ENCODE results near the gene SIPA1L3.
"Not testable (repeated sequence)": the region's sequence is repeated elsewhere in the genome, so short reads cannot be mapped to it uniquely, and the experiment has no call there.

The SIPA1L3 gene, protein sequence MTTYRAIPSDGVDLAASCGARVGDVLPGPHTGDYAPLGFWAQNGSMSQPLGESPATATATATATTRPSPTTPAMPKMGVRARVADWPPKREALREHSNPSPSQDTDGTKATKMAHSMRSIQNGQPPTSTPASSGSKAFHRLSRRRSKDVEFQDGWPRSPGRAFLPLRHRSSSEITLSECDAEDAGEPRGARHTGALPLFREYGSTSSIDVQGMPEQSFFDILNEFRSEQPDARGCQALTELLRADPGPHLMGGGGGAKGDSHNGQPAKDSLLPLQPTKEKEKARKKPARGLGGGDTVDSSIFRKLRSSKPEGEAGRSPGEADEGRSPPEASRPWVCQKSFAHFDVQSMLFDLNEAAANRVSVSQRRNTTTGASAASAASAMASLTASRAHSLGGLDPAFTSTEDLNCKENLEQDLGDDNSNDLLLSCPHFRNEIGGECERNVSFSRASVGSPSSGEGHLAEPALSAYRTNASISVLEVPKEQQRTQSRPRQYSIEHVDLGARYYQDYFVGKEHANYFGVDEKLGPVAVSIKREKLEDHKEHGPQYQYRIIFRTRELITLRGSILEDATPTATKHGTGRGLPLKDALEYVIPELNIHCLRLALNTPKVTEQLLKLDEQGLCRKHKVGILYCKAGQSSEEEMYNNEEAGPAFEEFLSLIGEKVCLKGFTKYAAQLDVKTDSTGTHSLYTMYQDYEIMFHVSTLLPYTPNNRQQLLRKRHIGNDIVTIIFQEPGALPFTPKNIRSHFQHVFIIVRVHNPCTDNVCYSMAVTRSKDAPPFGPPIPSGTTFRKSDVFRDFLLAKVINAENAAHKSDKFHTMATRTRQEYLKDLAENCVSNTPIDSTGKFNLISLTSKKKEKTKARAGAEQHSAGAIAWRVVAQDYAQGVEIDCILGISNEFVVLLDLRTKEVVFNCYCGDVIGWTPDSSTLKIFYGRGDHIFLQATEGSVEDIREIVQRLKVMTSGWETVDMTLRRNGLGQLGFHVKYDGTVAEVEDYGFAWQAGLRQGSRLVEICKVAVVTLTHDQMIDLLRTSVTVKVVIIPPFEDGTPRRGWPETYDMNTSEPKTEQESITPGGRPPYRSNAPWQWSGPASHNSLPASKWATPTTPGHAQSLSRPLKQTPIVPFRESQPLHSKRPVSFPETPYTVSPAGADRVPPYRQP (N-terminal part only)

GRCh38 chr19:37906869-37907734, at the start of gene SIPA1L3:
SIPA1L3 (plus strand) TSS chr19:37907208; CDS start chr19:38081566, 174,358 bp downstream.
- FAIRE-seq, result no peak

DNA sequence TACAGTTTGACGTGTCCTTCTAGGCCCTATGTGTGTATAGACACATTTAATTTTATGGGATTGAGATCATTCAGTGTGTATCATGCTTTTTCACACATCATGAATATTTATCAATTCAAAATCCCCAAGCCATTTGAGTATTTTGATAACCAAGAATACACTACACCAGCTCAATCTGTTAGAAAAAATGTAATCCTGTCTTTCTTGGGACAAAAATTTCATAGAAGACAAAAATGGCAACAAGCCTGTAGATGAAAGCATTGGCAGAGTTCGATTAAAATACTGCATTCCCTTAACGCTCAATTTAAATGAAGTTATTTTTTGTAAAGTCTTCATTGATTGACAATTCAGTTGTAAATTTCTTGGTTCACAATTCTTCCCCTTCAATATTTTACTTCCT, 42.5 kb upstream of the SIPA1L3 start:
- FAIRE-seq, result no peak

- FAIRE-seq, result not testable (repeated sequence)
Measured at GRCh38 chr19:37865930-37866329, 41.1 kb upstream of the SIPA1L3 start.

GRCh38 chr19:37867831-37868230, 39.2 kb upstream of the SIPA1L3 start:
- no peak for FAIRE-seq

- no peak for FAIRE-seq
Measured at GRCh38 chr19:37869766-37870340, 37.2 kb upstream of the SIPA1L3 start.

- FAIRE-seq, result no peak
Measured at GRCh38 chr19:37872383-37872782, 34.6 kb upstream of the SIPA1L3 start.

- FAIRE-seq, result no peak
Measured at GRCh38 chr19:37874784-37875183, 32.2 kb upstream of the SIPA1L3 start.

GRCh38 chr19:37876032-37876431, 31.0 kb upstream of the SIPA1L3 start:
- no peak for FAIRE-seq

DNA sequence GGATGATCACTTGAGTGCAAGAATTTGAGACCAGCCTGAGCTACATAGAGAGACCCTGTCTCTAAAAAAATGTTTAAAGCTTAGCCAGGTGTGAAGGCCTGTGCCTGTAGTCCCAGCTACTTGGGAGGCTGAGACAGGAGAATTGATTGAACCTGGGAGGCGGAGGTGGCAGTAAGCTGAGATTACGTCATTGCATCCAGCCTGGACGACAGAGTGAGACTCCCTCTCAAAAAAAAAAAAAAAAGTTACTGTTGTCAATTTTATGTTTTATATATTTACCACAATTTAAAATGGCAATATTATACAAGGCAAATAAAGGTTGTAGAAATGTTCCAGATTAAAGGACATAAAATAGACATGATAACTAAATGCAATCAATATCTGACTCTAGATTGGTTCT, 29.9 kb upstream of the SIPA1L3 start:
- no peak for FAIRE-seq

DNA sequence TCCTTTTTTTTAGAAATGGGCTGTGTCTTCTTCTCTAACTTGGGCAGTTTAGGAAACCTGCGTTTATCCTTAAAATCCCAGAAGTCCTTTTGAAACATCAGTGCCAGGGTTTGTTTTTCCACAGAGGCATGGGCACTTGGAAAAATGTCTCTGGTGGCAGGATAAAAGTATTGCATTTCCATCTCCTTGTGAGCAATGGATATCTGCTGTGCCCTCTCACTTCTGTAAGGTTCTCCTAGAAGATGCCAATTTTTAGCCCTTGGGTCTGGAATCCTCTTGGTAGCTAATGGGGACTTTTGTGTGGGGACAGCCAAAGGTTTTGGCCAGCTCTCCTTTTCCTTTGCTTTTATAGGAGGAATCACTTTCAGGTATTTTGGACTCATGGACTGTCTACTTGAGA, 21.6 kb upstream of the SIPA1L3 start:
- FAIRE-seq, result no peak

DNA sequence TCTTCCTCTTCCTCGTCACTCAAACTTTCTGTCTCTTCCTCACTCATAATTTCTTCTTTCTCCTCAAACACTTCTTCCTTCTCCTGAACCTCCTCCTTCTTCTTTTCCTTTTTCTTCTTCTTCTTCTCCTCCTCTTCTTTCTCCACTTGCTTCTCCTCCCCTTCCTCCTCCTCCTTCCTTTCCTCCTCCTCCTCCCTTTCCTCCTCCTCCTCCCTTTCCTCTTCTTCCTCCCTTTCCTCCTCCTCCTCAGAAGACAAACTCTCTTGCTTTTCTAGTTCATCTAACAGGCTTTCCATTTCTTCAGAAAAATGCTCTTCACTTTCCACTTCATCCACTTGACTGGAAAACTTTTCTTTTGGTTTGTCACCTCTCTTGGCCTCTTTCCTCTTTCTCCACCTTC, 20.4 kb upstream of the SIPA1L3 start:
- FAIRE-seq, result no peak

DNA sequence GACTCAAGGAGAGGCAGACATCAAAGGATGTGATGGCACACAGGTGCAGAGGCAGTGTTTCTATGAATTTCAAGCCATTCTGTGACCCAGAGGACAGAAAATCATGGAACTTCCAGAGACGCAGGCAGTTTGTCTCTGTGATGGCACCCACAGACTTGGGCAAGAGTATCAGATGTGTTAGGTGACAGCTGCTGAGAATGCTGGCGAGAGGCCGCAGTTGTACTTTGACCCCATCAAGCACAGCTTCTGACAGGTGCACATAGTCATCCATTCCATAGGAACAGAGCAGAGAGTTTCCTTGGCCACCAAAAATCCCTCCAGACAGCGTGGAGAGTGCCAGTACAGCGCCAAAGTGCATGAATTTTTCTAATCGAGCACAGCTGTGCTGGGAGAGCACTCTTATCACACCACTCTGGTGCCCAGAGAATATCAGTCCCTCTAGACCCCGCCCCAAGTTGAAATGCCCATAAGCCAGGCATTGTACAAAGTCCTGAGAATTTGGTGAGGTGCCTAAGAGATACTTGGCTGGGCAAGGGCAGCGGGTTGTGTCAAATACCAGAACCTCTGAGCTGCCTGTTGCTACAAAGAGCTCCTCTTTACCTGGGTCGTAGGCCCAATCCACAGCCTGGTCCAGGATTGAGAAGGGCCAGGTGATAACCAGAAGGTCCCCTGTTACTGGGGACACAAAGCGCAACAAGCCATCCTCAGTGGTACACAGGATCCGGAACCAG, 13.0 kb upstream of the SIPA1L3 start:
- FAIRE-seq, result no peak

DNA sequence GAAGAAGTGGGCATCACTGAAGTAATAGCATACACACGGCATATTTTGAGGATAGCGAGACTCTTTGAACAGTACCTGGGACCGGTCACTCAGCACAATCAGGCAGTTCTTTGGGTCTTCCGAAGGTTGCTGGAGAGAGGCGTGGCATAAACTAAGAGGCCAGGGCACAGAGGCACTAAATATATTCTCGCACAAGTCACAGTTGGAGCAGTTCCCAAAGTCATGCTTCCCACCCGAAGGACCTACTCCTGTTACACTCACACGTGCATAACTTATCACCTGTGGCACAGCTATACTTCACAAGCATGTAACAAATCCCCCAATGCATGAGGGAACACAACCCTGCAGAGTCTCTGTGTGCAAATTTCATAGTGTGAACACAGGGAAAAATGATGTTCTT, 10.8 kb upstream of the SIPA1L3 start:
- FAIRE-seq, result no peak

DNA sequence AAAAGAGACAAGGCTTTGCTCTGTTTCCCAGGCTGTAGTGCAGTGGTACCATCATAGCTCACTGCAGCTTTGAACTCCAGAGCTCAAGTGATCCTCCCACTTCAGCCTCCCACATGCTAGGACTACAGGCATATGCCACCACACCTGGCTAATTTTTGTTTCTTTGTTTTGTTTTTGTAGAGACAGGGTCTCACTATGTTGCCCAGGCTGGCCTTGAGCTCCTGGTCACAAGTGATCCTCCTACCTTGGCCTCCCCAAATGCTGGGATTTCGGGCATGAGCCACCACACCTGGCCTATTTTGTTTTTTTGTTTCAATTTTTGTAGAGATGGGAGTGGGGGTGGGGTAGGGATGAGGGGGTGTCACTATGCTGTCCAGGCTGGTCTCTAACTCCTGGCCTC, 7.6 kb upstream of the SIPA1L3 start:
- FAIRE-seq, result no peak

GRCh38 chr19:37899966-37900365, 7.0 kb upstream of the SIPA1L3 start:
- no peak for FAIRE-seq

GRCh38 chr19:37902668-37903067, 4.3 kb upstream of the SIPA1L3 start:
- no peak for FAIRE-seq

DNA sequence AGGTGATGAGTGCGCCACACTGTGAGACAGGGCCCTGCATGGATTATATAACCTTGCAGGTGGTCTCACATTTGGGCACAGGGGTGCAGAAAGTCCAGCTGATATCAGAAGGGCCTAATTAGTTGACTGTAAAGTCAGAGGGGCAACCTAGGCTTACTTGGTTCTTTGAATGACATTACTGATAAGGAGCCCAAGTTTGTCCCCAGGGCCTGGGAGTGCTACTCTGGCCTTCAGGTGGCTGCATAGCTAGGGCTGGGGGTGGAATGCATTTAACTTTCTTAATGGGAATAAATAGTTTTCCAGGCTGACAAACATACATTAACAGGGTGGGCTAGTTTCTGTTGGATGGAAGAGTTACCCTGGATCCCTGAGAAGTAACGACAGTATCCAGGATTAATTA, 3.9 kb upstream of the SIPA1L3 start:
- FAIRE-seq, result no peak

GRCh38 chr19:37905946-37906868, 801 bp upstream of the SIPA1L3 start, which contains the start of gene WDR87:
WDR87 (minus strand) TSS chr19:37906594; CDS start chr19:37898239, 8,355 bp downstream.
- no peak for FAIRE-seq

DNA sequence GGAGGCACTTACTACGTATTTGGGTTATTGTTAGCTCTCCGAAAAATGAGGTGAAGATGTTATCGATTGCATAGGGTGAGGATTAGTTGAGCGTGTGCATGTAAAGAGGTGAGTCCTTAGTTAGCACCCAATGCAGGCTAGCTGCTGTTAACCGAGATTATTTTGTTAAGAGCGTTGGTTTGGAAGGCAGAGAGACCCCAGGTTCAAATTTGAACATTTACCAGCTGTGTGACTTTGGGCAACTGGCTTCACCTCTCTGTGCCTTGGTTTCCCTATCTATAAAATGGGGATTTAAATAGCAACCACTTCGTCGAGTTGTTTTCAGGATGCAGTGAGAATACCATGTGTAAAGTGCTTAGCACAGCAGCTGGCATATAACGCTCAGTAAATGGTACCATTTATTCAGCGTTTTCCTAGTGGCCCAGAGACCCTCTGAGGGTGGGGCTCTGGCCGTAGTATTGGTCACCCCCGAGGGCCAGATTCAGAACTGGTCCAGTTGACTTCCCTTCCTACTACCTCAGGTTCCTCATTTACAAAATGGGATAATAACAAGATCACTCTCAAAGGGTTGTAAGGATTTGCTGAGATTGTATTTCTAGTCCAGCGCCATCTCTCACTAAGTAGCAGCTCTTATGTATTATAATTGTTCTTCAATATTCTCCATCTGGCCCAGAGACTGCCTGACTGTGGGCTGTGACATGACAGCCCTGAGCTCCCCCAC, 887 bp downstream of the SIPA1L3 start:
- no peak for FAIRE-seq
